ENCODE measurements around the gene NGF.
"Not testable (repeated sequence)": the region's sequence is repeated elsewhere in the genome, so short reads cannot be mapped to it uniquely, and the experiment has no call there.

NGF gene

DNA sequence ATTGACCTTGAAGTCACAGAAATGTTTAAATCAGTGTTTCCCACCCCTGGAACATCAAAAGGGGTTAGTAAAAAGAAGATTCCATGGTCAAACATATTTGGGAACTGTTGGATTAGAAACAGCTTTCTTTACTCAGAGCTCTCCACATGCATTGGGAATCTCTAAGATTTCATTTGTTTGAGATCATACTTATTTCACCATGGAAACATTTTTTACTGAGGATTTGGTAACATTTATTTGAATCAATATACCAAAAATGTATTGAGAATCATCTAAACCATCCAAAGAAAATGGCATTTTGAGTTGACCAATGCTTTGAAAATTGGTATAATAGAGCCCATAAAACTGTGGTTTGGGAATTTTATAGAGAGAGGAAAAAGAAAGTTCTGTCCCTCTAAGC lies 25.3 kb downstream of the NGF start:
- in situ Hi-C loops (cut with HindIII; ENCODE audit: low sequenced_read_pairs) = no loop called here
- TF ChIP-seq, protein P1, sequence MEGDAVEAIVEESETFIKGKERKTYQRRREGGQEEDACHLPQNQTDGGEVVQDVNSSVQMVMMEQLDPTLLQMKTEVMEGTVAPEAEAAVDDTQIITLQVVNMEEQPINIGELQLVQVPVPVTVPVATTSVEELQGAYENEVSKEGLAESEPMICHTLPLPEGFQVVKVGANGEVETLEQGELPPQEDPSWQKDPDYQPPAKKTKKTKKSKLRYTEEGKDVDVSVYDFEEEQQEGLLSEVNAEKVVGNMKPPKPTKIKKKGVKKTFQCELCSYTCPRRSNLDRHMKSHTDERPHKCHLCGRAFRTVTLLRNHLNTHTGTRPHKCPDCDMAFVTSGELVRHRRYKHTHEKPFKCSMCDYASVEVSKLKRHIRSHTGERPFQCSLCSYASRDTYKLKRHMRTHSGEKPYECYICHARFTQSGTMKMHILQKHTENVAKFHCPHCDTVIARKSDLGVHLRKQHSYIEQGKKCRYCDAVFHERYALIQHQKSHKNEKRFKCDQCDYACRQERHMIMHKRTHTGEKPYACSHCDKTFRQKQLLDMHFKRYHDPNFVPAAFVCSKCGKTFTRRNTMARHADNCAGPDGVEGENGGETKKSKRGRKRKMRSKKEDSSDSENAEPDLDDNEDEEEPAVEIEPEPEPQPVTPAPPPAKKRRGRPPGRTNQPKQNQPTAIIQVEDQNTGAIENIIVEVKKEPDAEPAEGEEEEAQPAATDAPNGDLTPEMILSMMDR (IDR thresholded peaks at IDR 0.05; ENCODE audit: low read depth, low read length, missing control alignments) = no peak
- DNase-seq (ENCODE audit: low read depth) = no peak
- H3K4me3 ChIP-seq (ENCODE audit: low read depth, low read length) = no peak overlapping the region

DNA sequence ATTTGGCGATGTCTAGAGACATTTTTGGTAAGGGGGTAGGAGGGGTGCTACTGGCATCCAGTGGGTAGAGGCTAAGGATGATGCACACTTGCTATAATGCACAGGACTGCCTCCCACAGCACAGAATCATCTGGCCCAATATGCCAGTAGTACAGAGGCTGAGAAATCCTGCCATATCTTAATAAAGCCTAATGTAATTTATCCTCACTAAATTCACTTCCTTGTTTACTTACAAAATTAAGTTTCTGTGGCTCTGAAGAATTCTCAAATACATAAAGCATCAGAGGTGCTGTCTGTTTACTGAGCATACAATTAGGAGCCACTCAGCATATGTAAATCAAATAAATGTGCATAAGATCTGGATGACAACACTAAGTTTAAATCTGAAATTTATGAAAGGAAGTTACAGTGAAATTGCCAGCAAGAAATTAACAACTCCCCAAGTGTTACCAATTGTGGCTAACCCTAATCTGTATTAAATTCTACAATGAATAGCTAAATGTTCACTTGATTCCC lies 26.5 kb downstream of the NGF start:
- H3K4me3 ChIP-seq (ENCODE audit: low read depth, low read length) = no peak overlapping the region
- in situ Hi-C loops (cut with HindIII; ENCODE audit: low sequenced_read_pairs) = no loop called here
- TF ChIP-seq, protein P1 (IDR thresholded peaks at IDR 0.05; ENCODE audit: low read depth, low read length, missing control alignments) = no peak
- DNase-seq (ENCODE audit: low read depth) = no peak

- in situ Hi-C loops (cut with HindIII; ENCODE audit: low sequenced_read_pairs) = no loop called here
- no peak overlapping the region for H3K4me3 ChIP-seq (ENCODE audit: low read depth, low read length)
- no peak for DNase-seq (ENCODE audit: low read depth)
- TF ChIP-seq, protein P1 (IDR thresholded peaks at IDR 0.05; ENCODE audit: low read depth, low read length, missing control alignments) = no peak
Observed at GRCh38 chr1:115310581-115311473, 27.2 kb downstream of the NGF start.

- in situ Hi-C loops (cut with HindIII; ENCODE audit: low sequenced_read_pairs) = not testable (repeated sequence)
Observed at GRCh38 chr1:115309504-115309903, 28.5 kb downstream of the NGF start.

GRCh38 chr1:115308969-115309368 lies 29.1 kb downstream of the NGF start:
- H3K4me3 ChIP-seq (ENCODE audit: low read depth, low read length) = no peak overlapping the region
- TF ChIP-seq, protein P1 (IDR thresholded peaks at IDR 0.05; ENCODE audit: low read depth, low read length, missing control alignments) = no peak
- no peak for DNase-seq (ENCODE audit: low read depth)
- in situ Hi-C loops (cut with HindIII; ENCODE audit: low sequenced_read_pairs) = no loop called here

More at GRCh38 chr1:115309504-115309903, 28.5 kb downstream of the NGF start:
- not testable (repeated sequence) for H3K4me3 ChIP-seq (ENCODE audit: low read depth, low read length); DNase-seq (ENCODE audit: low read depth)

DNA sequence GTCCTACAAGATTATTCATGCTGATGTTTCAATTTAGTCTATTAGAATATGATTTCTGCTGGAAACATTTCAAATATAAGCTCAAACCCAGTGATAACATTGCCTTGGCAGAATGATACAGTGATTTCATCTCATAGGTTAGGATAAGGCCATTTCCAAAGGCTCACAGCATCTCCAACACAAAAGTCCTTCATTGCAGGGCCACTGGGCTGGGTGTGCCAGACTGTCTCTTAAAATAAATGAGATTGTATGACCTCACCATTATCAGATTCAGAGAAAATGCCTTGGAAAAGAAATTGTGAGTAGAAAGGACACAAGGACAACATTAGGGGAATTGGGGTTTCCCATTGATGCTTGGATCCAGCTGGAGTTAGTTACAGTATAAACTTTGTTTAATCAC lies 30.4 kb downstream of the NGF start:
- no peak overlapping the region for H3K4me3 ChIP-seq (ENCODE audit: low read depth, low read length)
- no peak for DNase-seq (ENCODE audit: low read depth)
- in situ Hi-C loops (cut with HindIII; ENCODE audit: low sequenced_read_pairs) = no loop called here
- TF ChIP-seq, protein P1 (IDR thresholded peaks at IDR 0.05; ENCODE audit: low read depth, low read length, missing control alignments) = no peak

DNA sequence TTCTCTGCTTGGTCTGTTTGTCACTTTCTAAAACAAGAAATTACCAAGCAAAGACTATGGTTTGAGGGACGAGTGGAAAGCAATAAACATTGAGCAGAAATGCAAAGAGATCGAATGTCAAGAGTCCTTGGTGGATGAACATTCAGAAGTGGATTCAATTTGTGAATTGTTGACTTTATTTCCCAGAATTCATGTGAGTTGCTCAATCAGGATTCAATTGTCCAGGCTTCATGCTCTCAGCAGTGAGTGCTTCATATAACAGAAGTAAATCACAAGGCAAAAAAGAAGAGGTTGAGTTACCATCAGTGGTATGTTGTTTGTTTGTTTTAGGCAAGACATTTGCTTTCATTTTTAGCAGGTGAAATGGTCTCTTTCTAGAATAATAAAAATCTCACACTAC lies 31.9 kb downstream of the NGF start:
- H3K4me3 ChIP-seq (ENCODE audit: low read depth, low read length) = no peak overlapping the region
- in situ Hi-C loops (cut with HindIII; ENCODE audit: low sequenced_read_pairs) = no loop called here
- DNase-seq (ENCODE audit: low read depth) = no peak
- TF ChIP-seq, protein P1 (IDR thresholded peaks at IDR 0.05; ENCODE audit: low read depth, low read length, missing control alignments) = no peak

Data from astrocyte of the cerebellum (primary cell).